WERI-Rb-1 (cell line): ENCODE measurements around the gene ATG10.

Experiments used
- DNase-seq: peaks from one replicate; pipeline ENCODE4 v3.0.0-alpha.2; 2020
- H3K27ac ChIP-seq: fragments of 250-450 bp; sonication (Bioruptor Pico); 2 replicates; pipeline ENCODE4 v1.5.1; 2020; ENCODE audit warnings: mild to moderate bottlenecking, moderate library complexity
- H3K27me3 ChIP-seq: fragments of 250-450 bp; sonication (Bioruptor Pico); 2 replicates; pipeline ENCODE4 v1.5.1; 2021; ENCODE audit warnings: mild to moderate bottlenecking, low read depth, moderate library complexity; ENCODE audit not compliant: insufficient read depth, severe bottlenecking
- H3K36me3 ChIP-seq: fragments of 250-450 bp; sonication (Bioruptor Pico); 2 replicates; pipeline ENCODE4 v1.5.1; 2020; ENCODE audit warnings: mild to moderate bottlenecking, moderate library complexity
- H3K4me3 ChIP-seq: 2 replicates; pipeline ENCODE4 v1.5.1; 2011; ENCODE audit warnings: low read depth, mild to moderate bottlenecking, control low read depth, low read length
- H3K9me3 ChIP-seq: fragments of 250-450 bp; sonication (Bioruptor Pico); 2 replicates; pipeline ENCODE4 v1.5.1; 2021; ENCODE audit warnings: mild to moderate bottlenecking, moderate library complexity; ENCODE audit not compliant: severe bottlenecking
- TF ChIP-seq, protein P1 (sequence below): IDR thresholded peaks from 2 replicates; pipeline ENCODE4 v1.5.1; 2011; ENCODE audit warnings: low read depth, mild to moderate bottlenecking, control low read depth, inconsistent platforms, low read length

ATG10 gene

DNA sequence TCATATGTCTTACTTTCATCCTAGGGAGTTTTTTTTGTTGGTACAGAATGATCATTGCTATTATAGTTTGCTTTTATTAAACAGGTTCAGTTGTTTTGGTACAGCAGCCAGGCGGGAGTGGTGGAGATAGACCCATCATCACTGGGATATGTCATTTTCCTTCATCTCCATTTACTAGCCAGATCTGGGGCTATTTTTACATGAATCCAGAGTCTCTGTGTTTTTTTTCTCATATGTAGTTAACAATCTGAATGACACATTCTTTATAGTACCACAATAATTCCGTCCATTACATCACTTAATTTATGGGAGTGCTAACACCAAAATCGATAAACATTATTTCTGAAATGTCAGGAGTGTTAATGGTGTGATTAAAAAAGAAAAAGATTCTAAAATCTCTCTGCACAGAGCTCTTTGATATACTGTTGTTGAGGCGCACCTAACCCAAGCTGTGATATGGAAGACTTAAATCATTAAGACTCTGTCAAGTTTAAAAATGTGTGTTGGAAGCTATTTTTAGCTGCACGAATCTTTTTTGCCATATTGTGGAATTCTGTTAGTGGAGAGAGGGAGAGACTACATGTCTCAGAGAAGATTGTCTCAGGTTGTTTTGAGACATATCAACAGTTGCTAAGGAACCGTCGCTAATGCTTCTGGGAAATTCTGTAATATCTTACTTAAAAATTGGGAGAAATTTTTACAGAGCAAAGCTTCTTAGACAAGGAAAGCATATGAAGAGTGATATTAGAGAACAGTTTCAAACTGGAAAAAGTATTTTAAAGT is 246.7 kb downstream of the ATG10 start:
- Histone ChIP-seq H3K27me3 (no peaks in the 10 kb centered on the region), H3K4me3 (no peak overlapping the region), H3K36me3 (no peaks in the 10 kb centered on the region), H3K9me3 (no peaks in the 10 kb centered on the region), H3K27ac (no peak overlapping the region)
- TF ChIP-seq, protein P1, sequence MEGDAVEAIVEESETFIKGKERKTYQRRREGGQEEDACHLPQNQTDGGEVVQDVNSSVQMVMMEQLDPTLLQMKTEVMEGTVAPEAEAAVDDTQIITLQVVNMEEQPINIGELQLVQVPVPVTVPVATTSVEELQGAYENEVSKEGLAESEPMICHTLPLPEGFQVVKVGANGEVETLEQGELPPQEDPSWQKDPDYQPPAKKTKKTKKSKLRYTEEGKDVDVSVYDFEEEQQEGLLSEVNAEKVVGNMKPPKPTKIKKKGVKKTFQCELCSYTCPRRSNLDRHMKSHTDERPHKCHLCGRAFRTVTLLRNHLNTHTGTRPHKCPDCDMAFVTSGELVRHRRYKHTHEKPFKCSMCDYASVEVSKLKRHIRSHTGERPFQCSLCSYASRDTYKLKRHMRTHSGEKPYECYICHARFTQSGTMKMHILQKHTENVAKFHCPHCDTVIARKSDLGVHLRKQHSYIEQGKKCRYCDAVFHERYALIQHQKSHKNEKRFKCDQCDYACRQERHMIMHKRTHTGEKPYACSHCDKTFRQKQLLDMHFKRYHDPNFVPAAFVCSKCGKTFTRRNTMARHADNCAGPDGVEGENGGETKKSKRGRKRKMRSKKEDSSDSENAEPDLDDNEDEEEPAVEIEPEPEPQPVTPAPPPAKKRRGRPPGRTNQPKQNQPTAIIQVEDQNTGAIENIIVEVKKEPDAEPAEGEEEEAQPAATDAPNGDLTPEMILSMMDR: no peak
- no peak for DNase-seq

DNA sequence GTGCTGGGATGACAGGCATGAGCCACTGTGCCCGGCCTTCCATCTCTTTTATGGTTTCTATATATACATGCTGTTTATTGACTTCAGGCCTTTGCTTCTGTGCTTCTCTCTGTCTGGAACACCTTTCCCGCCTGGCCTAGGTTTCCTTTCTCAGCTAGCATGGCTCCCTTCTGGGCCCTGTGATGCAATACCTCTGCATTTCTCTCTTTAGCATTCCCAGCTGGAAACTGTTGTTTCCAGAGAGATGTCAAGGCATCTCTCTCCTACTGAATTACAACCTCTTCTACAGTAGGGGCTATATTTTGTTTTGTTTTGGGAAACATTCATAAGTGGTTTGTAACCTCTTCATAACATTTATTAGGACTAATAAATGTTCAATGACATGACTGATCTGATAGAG is 249.2 kb downstream of the ATG10 start:
- Histone ChIP-seq H3K9me3 (no peaks in the 10 kb centered on the region), H3K27ac (no peak overlapping the region), H3K4me3 (no peak overlapping the region), H3K36me3 (no peaks in the 10 kb centered on the region), H3K27me3 (no peaks in the 10 kb centered on the region)
- TF ChIP-seq, protein P1: no peak
- DNase-seq: no peak

DNA sequence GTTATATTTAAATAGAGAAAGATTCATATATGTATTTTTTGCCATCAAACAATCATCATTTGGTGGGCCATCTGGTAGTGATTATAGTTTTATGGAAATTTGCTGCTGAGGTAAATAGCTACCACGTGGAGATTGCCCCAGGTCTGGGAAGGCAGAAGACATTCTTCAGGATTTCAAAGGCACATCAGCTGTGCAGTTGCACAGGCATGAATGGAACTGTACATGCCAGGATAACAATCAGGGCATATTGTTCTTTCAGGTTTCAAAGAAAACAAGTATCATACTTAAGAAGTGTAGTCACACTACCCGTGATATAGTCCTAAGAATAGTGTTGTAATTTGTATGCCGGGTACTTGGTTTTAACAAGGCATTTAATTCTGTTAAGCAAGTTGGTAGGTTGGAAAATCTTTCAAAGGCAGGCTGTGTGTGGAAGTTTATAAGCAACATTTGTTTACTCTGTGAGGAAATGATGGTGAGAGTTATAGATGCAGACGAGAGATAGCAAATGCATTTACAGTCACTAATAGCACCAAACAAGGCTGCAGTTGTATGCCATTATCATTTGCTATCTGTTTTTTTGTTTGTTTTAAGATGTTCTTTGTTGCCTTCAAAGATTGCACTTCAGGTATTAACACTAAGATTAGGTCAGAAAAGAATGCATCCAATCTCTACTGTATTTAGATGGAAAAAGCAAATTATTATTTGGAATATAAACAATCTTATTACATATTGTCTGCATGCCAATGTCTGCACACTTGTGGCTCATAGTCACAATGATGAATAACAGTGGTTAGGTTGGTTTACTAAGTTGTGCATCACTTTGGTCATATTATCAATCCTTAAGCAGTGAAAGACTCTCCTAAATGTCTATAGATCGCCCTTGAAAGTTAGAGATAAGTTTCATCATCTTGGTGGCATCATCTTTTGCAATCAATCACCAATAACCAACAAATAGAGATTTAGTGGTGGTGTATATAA is 251.1 kb downstream of the ATG10 start:
- no peak overlapping the region for H3K27ac ChIP-seq
- no peaks in the 10 kb centered on the region for H3K36me3 ChIP-seq
- no peak overlapping the region for H3K4me3 ChIP-seq
- TF ChIP-seq, protein P1: no peak
- no peaks in the 10 kb centered on the region for H3K27me3 ChIP-seq
- DNase-seq: no peak
- H3K9me3 ChIP-seq: no peaks in the 10 kb centered on the region

DNA sequence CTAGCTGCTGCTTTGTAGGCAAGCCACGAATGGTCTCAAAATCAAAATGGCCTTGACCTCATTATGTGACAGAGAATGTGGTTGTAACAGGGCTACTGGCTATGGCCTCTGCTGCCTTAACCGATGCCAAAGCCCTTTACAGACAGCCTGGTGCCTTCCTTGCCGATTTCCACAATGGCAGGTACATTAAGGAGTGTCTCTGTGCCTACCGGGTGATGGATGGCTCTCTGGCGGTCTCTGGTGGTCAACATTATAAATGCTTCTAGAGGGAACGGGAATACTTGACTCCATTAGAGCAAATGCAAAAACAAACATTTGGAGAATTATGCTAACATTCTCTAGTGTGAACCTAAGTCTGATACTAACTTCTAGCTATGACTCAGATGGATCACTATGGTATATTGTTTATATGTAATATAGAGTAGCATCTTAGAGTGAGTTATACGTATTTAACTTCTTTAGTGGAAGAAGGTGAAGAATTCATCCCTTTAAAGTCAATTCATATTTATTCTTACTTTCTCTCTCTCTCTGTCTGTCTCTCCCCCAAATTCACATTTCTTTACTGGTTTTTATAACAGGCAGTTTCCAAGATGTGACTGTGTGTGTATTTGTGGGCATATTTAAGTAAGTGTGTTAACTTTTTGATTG is 253.8 kb downstream of the ATG10 start:
- no peaks in the 10 kb centered on the region for H3K36me3 ChIP-seq
- TF ChIP-seq, protein P1: peak; percentile 77
- peak; percentile 63 for DNase-seq
- no peak overlapping the region for H3K27ac ChIP-seq
- H3K4me3 ChIP-seq: no peak overlapping the region
- no peaks in the 10 kb centered on the region for H3K9me3 ChIP-seq
- H3K27me3 ChIP-seq: no peaks in the 10 kb centered on the region

DNA sequence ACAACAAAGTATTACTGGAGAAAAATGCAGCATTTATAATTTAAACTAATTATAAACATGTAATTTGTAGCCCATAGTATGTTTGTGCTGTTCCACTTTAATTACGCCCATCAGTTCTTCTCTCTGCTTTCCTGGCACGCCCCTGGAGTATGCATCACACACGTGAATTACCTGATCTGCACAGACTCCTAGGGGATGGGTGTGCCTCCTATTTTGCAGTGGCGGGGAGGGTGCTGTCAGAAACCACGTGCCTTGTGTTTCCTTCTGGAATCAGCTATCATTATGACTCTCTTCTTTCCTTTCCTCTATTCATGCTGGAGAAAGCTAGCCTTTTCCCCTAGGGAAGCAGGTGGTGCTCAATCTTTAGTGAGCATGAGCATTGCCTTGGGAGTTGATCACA is 263.1 kb downstream of the ATG10 start:
- H3K36me3 ChIP-seq: no peaks in the 10 kb centered on the region
- H3K9me3 ChIP-seq: no peaks in the 10 kb centered on the region
- no peak overlapping the region for H3K4me3 ChIP-seq
- no peaks in the 10 kb centered on the region for H3K27me3 ChIP-seq
- no peak overlapping the region for H3K27ac ChIP-seq
- DNase-seq: no peak
- TF ChIP-seq, protein P1: no peak
